ENCODE results near the gene TOMM70. TPM values are rescaled to one million over a fixed set of nuclear protein-coding genes. Genes with fewer than 3 reads are reported as not detected.

TOMM70 gene
- total and polyA plus RNA-seq, 2 of the 13 experiments (the other 11 are each of a cell fraction or from before 2014, with no cell fraction given): 27.0 to 77.2 TPM

DNA sequence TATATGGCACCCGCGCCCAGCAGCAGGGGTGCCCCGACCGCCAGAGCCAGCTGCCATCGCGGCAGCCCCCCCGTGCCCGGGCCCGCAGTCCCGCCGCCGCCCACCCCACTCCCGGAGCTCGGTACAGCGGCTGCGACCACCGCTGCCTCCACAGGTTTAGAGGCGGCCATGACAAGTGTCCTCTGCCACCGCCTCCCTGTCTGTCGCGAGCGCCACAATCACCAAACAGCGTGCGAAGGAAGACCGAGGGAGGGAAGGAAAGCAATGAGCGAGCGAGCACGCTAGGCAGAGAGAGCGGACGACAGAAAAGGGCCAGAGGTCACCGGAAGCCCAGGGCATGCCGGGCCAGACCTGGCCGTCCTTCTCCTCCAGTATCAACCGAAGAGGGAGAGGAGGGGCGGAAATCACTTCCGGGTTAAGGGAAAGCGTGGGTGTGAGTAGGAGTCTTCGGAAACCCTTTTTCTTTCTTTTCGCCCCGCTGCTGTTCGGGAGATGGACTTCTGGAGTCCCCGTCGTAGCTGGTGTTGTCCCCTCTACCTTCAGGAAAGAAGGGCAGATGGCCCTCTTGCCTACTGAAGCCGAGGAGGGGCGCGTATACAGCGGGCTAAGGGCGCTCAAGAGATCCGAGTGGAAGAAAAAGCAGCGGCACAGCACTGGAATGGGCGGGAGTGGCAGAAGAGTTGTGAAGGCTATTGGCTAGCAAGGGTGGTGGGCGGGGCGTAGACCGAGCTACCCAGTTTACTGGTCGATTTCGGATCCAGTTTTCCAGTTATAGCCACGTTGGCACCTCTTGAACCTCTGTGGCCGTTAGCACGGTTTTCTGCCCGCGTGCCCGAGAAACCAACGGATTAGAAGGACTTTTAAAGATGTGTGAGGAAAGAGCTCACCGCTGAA, at the start of gene TOMM70, which contains the start of gene LNP1 (continued):
- TF ChIP-seq CBX1 (IDR thresholded peaks at IDR 0.05; ENCODE audit: low read depth) (no peak), POLR2A (IDR thresholded peaks at IDR 0.05; ENCODE audit: insufficient read depth in 1 of 2, low read depth in 2 of 2, low read length in 2 of 2) (peak; percentile 89 to 98), ZNF17 (CRISPR knock-in tag; IDR thresholded peaks at IDR 0.05) (no peak), MYC (CRISPR knock-in tag; IDR thresholded peaks at IDR 0.05; ENCODE audit: borderline replicate concordance) (peak; percentile 92), ZNF83 (CRISPR knock-in tag; IDR thresholded peaks at IDR 0.05; ENCODE audit: borderline replicate concordance) (0 out of 2 replicates have a peak, but pooled peaks have one; percentile 34), RXRA (CRISPR knock-in tag; IDR thresholded peaks at IDR 0.05) (peak; percentile 75), SIX1 (CRISPR knock-in tag; IDR thresholded peaks at IDR 0.05; ENCODE audit: borderline replicate concordance) (no peak), MIER3 (CRISPR knock-in tag; IDR thresholded peaks at IDR 0.05; ENCODE audit: borderline replicate concordance) (no peak; the same call in 1 of the 2 replicates), ZMYM3 (CRISPR knock-in tag; IDR thresholded peaks at IDR 0.05) (no peak), ZNF10 (CRISPR knock-in tag; IDR thresholded peaks at IDR 0.05; ENCODE audit: borderline replicate concordance, low read depth) (no peak), ZNF260 (CRISPR knock-in tag; IDR thresholded peaks at IDR 0.05; ENCODE audit: borderline replicate concordance, low read depth) (0 out of 2 replicates have a peak, but pooled peaks have one; percentile 53), HMG20B (CRISPR knock-in tag; conservative IDR thresholded peaks at IDR 0.05) (0 out of 2 replicates have a peak, but pooled peaks have one; percentile 46), ZBTB8A (CRISPR knock-in tag; IDR thresholded peaks at IDR 0.05; ENCODE audit: borderline replicate concordance, low read depth) (no peak), TGIF2 (CRISPR knock-in tag; IDR thresholded peaks at IDR 0.05) (peak; percentile 86), ZNF503 (CRISPR knock-in tag; IDR thresholded peaks at IDR 0.05) (peak; percentile 36; the same call in 1 of the 2 replicates), MZF1 (CRISPR knock-in tag; IDR thresholded peaks at IDR 0.05; ENCODE audit: borderline replicate concordance) (no peak), SP5 (CRISPR knock-in tag; IDR thresholded peaks at IDR 0.05; ENCODE audit: borderline replicate concordance, low read depth) (peak; percentile 22; the same call in 1 of the 2 replicates), KAT2B (IDR thresholded peaks at IDR 0.05; ENCODE audit: borderline replicate concordance, low read depth, low read length) (no peak), IRF2 (CRISPR knock-in tag; IDR thresholded peaks at IDR 0.05) (peak; percentile 57), ZSCAN21 (CRISPR knock-in tag; IDR thresholded peaks at IDR 0.05; ENCODE audit: borderline replicate concordance) (peak; percentile 66; the same call in 1 of the 2 replicates), ARID2 (CRISPR knock-in tag; IDR thresholded peaks at IDR 0.05; ENCODE audit: borderline replicate concordance) (no peak; the same call in 1 of the 2 replicates), HINFP (CRISPR knock-in tag; IDR thresholded peaks at IDR 0.05; ENCODE audit: low read depth) (no peak; the same call in 1 of the 2 replicates)
- TF ChIP-seq, protein P1, sequence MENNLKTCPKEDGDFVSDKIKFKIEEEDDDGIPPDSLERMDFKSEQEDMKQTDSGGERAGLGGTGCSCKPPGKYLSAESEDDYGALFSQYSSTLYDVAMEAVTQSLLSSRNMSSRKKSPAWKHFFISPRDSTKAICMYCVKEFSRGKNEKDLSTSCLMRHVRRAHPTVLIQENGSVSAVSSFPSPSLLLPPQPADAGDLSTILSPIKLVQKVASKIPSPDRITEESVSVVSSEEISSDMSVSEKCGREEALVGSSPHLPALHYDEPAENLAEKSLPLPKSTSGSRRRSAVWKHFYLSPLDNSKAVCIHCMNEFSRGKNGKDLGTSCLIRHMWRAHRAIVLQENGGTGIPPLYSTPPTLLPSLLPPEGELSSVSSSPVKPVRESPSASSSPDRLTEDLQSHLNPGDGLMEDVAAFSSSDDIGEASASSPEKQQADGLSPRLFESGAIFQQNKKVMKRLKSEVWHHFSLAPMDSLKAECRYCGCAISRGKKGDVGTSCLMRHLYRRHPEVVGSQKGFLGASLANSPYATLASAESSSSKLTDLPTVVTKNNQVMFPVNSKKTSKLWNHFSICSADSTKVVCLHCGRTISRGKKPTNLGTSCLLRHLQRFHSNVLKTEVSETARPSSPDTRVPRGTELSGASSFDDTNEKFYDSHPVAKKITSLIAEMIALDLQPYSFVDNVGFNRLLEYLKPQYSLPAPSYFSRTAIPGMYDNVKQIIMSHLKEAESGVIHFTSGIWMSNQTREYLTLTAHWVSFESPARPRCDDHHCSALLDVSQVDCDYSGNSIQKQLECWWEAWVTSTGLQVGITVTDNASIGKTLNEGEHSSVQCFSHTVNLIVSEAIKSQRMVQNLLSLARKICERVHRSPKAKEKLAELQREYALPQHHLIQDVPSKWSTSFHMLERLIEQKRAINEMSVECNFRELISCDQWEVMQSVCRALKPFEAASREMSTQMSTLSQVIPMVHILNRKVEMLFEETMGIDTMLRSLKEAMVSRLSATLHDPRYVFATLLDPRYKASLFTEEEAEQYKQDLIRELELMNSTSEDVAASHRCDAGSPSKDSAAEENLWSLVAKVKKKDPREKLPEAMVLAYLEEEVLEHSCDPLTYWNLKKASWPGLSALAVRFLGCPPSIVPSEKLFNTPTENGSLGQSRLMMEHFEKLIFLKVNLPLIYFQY (CRISPR knock-in tag; IDR thresholded peaks at IDR 0.05; ENCODE audit: borderline replicate concordance): 0 out of 2 replicates have a peak, but pooled peaks have one; percentile 20
